Gastrocnemius medialis (tissue), 4 donors: ENCODE results near the gene NUDT1. TPM values are rescaled to one million over a fixed set of nuclear protein-coding genes. Genes with fewer than 3 reads are reported as not detected.
A peak's percentile ranks its signal among the peaks of the same experiment; 100 is the strongest.

ENCODE experiments used
- ATAC-seq, 2 donors: fragments of 150-250 bp; one replicate each; pipeline ENCODE4 v1.9.1; 2016
- DNase-seq, 2 donors: peaks; one replicate each; pipeline ENCODE4 v3.0.0-alpha.2; 2019
- H3K27ac ChIP-seq, 4 donors: fragments of 200-600 bp; sonication (generic); 1 replicate in 1 of 4; 2 replicates in 3 of 4; pipeline ENCODE4 v1.5.1; 2016 to 2018; ENCODE audit warnings: mild to moderate bottlenecking in 2 of 4, moderate library complexity in 1 of 4
- H3K27me3 ChIP-seq, 3 donors: fragments of 200-600 bp; sonication (generic) in 2 of 3; 1 replicate in 1 of 3; 2 replicates in 2 of 3; pipeline versions ENCODE4 v1.5.1 to v1.6.0; 2016 to 2019; ENCODE audit warnings: mild to moderate bottlenecking in 1 of 3, moderate library complexity in 1 of 3
- H3K36me3 ChIP-seq, 2 donors: fragments of 200-600 bp; sonication (generic) in 1 of 2; one replicate each; pipeline ENCODE4 v1.5.1; 2017 to 2018
- H3K4me1 ChIP-seq, 2 donors: fragments of 200-600 bp; sonication (generic) in 1 of 2; one replicate each; pipeline ENCODE4 v1.5.1; 2016 to 2017; ENCODE audit warnings: mild to moderate bottlenecking in 2 of 2
- H3K4me3 ChIP-seq, 4 donors: fragments of 200-600 bp; sonication (generic) in 3 of 4; 1 replicate in 1 of 4; 2 replicates in 3 of 4; pipeline ENCODE4 v1.5.1; 2016 to 2019; ENCODE audit warnings: mild to moderate bottlenecking in 2 of 4
- H3K9me3 ChIP-seq, 3 donors: fragments of 200-600 bp; sonication (generic) in 2 of 3; 1 replicate in 1 of 3; 2 replicates in 2 of 3; pipeline ENCODE4 v1.5.1; 2016 to 2019
- CTCF ChIP-seq, 5 experiments: fragments of 450-650 bp in 3 of 5; fragments of 200-600 bp in 2 of 5; sonication (generic) in 2 of 5; IDR thresholded peaks in 4 of 5; conservative IDR thresholded peaks in 1 of 5; 1 replicate in 4 of 5; 2 replicates in 1 of 5; pipeline ENCODE4 v1.5.1; 2016 to 2019; ENCODE audit warnings: antibody characterized with exemption in 5 of 5, mild to moderate bottlenecking in 3 of 5, moderate library complexity in 3 of 5
- POLR2A ChIP-seq, 2 donors: fragments of 450-650 bp; IDR thresholded peaks; one replicate each; pipeline ENCODE4 v1.6.1; 2017; ENCODE audit warnings: antibody characterized with exemption in 2 of 2, mild to moderate bottlenecking in 2 of 2, moderate library complexity in 2 of 2
- in situ Hi-C, 4 donors: fragments of 200-750 bp; cut with MboI; loops; one replicate each; pipeline versions ENCODE4 v1.15.0 to v1.8.0; 2017; ENCODE audit warnings: low sequenced_read_pairs in 4 of 4
- intact Hi-C: fragments of 100-400 bp; cut with DNase I; formaldehyde crosslinking; loops from one replicate; pipeline ENCODE4 v1.15.1; 2023; ENCODE audit warnings: low total_unique reads
- microRNA-seq, 2 donors: library from miRNA; unstranded; fragments of <30 nt; microRNA quantifications; one replicate each; pipeline ENCODE4, GENCODE V29; 2016; ENCODE audit warnings: borderline replicate concordance in 2 of 2
- total RNA-seq, 4 donors: library from RNA; depleted of rRNA; stranded (reverse); fragments of >200 nt; gene quantifications; one replicate each; pipeline versions ENCODE4 v1.1.0 to v1.2.3, GENCODE V29; 2016

Gene NUDT1
- total RNA-seq, 4 donors from 2014 or later, result 14.7 to 22.5 (median 18.1) TPM

- H3K36me3 ChIP-seq, result no peaks in the 10 kb centered on the region
- intact Hi-C loops, result no loop called here
- no peak for ATAC-seq
These were observed 54.8 kb downstream of the NUDT1 start for GRCh38 chr7:2296832-2297231.

GRCh38 chr7:2299131-2299829, 57.3 kb downstream of the NUDT1 start:
- TF ChIP-seq CTCF (IDR thresholded peaks at IDR 0.05 in 4 of 5, conservative IDR thresholded peaks at IDR 0.05 in 1 of 5), result no peak
- TF ChIP-seq POLR2A (IDR thresholded peaks at IDR 0.05), result no peak
- in situ Hi-C loops, result no loop called here
- Histone ChIP-seq H3K27ac (peak overlapping the region; percentile 37 to 50 (median 44)), H3K4me1 (no peaks in the 10 kb centered on the region), H3K36me3 (no peaks in the 10 kb centered on the region), H3K4me3 (no peak overlapping the region), H3K27me3 (no peaks in the 10 kb centered on the region), H3K9me3 (no peaks in the 10 kb centered on the region)
- no peak for DNase-seq
- intact Hi-C loops, result no loop called here
- ATAC-seq, result peak; percentile 11 to 60

More at GRCh38 chr7:2296832-2297231, 54.8 kb downstream of the NUDT1 start:
- H3K9me3 ChIP-seq, result no peaks in the 10 kb centered on the region
- no peaks in the 10 kb centered on the region for H3K27me3 ChIP-seq
- TF ChIP-seq POLR2A (IDR thresholded peaks at IDR 0.05), result no peak
- H3K4me1 ChIP-seq, result no peaks in the 10 kb centered on the region
- H3K27ac ChIP-seq, result no peak overlapping the region
- no peak overlapping the region for H3K4me3 ChIP-seq
- no peak for DNase-seq
- in situ Hi-C loops, result no loop called here

- Histone ChIP-seq H3K9me3 (no peaks in the 10 kb centered on the region), H3K4me3 (no peak overlapping the region), H3K27ac (peak overlapping the region; percentile 37 to 50 (median 44)), H3K4me1 (no peaks in the 10 kb centered on the region), H3K36me3 (no peaks in the 10 kb centered on the region), H3K27me3 (no peaks in the 10 kb centered on the region)
- DNase-seq (no peak), ATAC-seq (no peak)
- in situ Hi-C loops (no loop called here), intact Hi-C loops (no loop called here)
- TF ChIP-seq CTCF (IDR thresholded peaks at IDR 0.05 in 4 of 5, conservative IDR thresholded peaks at IDR 0.05 in 1 of 5) (no peak), POLR2A (IDR thresholded peaks at IDR 0.05) (no peak)
These were observed 58.0 kb downstream of the NUDT1 start for GRCh38 chr7:2299870-2300512.

Small RNAs within 50 kb of the gene (microRNA-seq; reads per million reads assigned to microRNA genes)
- gene MIR6836, result 0 reads per million in 2 donors

Other genes with a start within 250 kb of the NUDT1 start
- gene MAD1L1, start 9.3 kb upstream of the NUDT1 start, total RNA-seq, result 10 to 100 TPM; 19.7 to 32.4 (median 22.7) TPM
- 10 to 100 TPM; 14.1 to 41.7 (median 16.9) TPM for gene MRM2, start within 50 bp of the NUDT1 start, total RNA-seq
- gene SNX8, start 72.2 kb downstream of the NUDT1 start, total RNA-seq, result 10 to 100 TPM in 3 of 4 donors, 1 to 10 TPM in 1; 6.4 to 28.1 (median 24.8) TPM
- gene EIF3B, start 112.6 kb downstream of the NUDT1 start, total RNA-seq, result 100 to 1,000 TPM; 105 to 207 (median 195) TPM
- gene CHST12, start 161.4 kb downstream of the NUDT1 start, total RNA-seq, result 10 to 100 TPM in 2 of 4 donors, 1 to 10 TPM in 2; 5.5 to 13.1 (median 10.1) TPM
- not detected for gene GRIFIN, start 234.2 kb downstream of the NUDT1 start, total RNA-seq